Erythroblast (primary cell): ENCODE results near the gene SLC9A6.

Source experiments
- GATA1 ChIP-seq: IDR thresholded peaks from 2 replicates; pipeline ENCODE4 v1.6.1; 2011; ENCODE audit warnings: low read depth, mild to moderate bottlenecking, control low read depth, low read length, moderate library complexity
- POLR2A ChIP-seq: IDR thresholded peaks from 2 replicates; pipeline ENCODE4 v1.6.1; 2011; ENCODE audit warnings: mild to moderate bottlenecking, low read length

DNA sequence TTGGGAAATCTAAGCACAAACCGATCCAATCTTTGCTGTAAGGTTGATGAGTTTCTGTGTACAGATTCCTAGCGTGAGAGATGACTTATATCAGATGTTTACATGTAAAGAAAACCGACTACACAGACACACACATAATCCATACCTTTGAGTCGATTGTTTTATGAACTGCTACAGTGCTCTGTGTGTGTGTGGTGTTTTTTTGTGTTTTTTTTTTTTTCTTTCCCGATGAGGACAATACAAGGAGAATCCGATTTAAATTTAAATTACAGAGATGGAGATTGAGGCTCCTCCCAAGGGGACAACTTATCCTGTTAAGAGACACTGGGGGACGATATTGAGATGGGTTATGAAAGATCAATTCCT lies 461 bp upstream of the SLC9A6 start:
- TF ChIP-seq POLR2A (no peak), GATA1 (no peak)
